ENCODE data around the gene NEDD8.

DNA sequence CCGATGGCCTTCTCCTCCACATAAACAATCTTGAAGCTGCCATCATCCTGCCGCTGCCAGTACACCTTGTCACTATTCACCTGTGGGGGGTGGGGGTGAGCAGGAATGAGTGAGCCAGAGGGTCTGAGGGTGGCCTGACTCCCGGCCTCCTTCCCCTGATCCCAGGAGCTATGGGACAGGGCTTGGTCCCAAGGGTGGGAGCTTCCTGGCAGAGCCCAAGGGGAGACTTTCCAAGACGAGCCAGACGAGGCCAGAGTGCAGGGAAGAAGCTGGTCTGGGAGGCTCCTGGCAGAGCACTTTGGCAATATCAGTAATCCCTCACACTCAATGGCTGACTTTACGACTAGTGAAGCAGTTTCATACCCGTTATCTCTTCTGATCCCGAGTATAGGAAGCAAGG lies 23.3 kb upstream of the NEDD8 start:
- TF ChIP-seq POLR2A (IDR thresholded peaks at IDR 0.05), result no peak
- TF ChIP-seq, protein P1, sequence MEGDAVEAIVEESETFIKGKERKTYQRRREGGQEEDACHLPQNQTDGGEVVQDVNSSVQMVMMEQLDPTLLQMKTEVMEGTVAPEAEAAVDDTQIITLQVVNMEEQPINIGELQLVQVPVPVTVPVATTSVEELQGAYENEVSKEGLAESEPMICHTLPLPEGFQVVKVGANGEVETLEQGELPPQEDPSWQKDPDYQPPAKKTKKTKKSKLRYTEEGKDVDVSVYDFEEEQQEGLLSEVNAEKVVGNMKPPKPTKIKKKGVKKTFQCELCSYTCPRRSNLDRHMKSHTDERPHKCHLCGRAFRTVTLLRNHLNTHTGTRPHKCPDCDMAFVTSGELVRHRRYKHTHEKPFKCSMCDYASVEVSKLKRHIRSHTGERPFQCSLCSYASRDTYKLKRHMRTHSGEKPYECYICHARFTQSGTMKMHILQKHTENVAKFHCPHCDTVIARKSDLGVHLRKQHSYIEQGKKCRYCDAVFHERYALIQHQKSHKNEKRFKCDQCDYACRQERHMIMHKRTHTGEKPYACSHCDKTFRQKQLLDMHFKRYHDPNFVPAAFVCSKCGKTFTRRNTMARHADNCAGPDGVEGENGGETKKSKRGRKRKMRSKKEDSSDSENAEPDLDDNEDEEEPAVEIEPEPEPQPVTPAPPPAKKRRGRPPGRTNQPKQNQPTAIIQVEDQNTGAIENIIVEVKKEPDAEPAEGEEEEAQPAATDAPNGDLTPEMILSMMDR (IDR thresholded peaks at IDR 0.05), result no peak

Measured in right lobe of liver (tissue), 4 donors.